ENCODE results near the gene TAS2R4.
A peak's percentile ranks its signal among the peaks of the same experiment; 100 is the strongest.
"Not testable (repeated sequence)": the region's sequence is repeated elsewhere in the genome, so short reads cannot be mapped to it uniquely, and the experiment has no call there.

TAS2R4 gene

DNA sequence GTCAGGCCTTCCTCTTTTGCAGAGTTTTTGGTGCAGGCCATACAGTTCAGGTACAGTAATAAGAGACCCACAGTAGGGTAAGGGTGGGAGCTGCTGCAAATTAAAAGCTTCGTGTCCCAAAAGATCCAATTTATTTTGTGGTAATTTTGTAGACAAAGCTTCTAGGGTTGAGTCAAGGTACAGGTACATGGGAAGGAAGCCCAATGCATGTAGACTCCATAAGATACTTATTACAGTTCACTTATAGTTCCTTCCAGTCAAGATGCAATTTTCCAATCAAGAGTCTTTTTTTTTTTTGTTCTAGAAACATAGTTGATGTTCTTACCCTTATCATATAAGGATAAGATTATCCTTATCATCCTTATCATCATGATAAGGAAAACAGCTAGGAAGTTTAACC is at the start of gene TAS2R4:
TSS of gene TAS2R4 (plus strand) at position 301 of the 400 bp plus-strand sequence. CDS start 1,815 bp downstream, outside the sequence.
- DNase-seq, result no peak

- DNase-seq, result no peak
These were observed 47.5 kb upstream of the TAS2R4 start for GRCh38 chr7:141729020-141729419.

DNA sequence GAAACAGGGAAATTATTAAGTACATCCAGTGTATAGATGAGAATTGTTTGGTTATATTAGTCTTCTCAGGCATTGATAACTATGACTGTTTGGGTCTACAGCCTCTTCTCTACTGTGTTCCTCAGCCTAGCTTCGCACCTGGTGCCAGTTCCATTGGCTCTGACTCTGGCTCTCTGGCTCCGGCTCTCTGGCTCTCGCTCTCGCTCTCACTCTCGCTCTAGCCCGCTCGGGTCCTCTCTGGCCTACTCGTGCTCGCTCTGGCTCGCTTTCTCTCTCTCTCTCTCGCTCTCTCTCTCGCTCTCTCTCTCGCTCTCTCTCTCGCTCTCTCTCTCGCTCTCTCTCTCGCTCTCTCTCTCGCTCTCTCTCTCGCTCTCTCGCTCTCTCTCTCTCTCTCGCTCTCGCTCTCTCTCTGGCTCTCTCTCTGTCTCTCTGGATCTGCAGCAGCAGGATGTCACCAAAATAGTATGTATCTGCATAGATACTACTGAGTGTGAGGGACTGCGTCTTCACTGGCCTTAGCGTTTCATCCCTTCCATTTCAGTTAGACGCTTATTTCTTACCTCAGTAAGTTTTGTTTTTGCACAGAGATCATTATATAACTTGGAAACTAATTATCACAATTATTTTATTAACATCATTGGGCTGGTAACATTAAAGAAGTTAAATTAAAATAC is 44.9 kb upstream of the TAS2R4 start:
- DNase-seq, result no peak

GRCh38 chr7:141737118-141737835 is 39.2 kb upstream of the TAS2R4 start:
- no peak for DNase-seq

- DNase-seq, result peak; percentile 97
These were observed 38.5 kb upstream of the TAS2R4 start, which contains the start of gene SSBP1 for GRCh38 chr7:141737836-141738591. Gene SSBP1, plus strand, starts transcription at chr7:141738358. Its CDS starts 809 bp downstream, at chr7:141739167.

GRCh38 chr7:141738592-141739013 is 37.9 kb upstream of the TAS2R4 start:
- DNase-seq, result no peak

GRCh38 chr7:141739250-141739649 is 37.2 kb upstream of the TAS2R4 start:
- no peak for DNase-seq

DNA sequence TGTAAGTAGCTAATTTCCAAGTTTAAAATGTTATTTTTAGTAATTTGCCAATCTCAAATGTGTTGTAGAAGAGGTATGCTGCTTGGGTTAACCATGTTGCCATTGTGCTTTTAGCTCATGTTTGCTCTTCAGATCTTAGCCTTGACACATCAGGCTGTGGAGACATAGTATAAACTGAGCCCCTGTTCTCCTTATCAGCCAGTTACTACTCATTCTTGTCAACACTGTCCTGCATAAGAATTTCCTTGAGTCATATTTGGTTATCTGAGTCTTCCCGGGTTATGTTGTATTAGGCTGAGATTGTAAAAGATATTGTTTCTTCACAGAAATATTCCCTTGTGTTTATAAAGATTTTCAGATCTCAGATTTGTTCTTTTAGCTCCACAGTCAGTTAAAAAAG is 34.2 kb upstream of the TAS2R4 start:
- no peak for DNase-seq

GRCh38 chr7:141744131-141744530 is 32.3 kb upstream of the TAS2R4 start:
- DNase-seq, result no peak

- DNase-seq, result no peak
These were observed 28.1 kb upstream of the TAS2R4 start for GRCh38 chr7:141748396-141748795.

- DNase-seq, result not testable (repeated sequence)
These were observed 24.6 kb upstream of the TAS2R4 start for GRCh38 chr7:141751904-141752303.

DNA sequence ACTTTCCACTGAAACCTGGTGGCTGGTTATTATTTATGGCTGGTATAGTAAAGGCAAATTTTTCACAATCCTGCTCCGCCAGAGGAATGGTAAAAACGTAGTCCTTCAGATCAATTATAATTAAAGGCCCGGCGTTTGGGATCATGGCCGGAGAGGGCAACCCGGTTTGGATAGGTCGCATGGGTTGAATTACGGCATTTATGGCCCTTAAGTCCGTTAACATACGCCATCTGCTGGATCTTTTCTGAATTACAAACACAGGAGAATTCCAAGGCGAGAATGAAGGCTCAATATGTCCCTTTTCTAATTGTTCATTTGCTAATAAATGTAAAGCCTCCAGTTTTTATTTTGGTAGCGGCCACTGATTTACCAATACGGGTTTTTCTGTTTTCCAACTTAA is 23.8 kb upstream of the TAS2R4 start:
- DNase-seq, result no peak

DNA sequence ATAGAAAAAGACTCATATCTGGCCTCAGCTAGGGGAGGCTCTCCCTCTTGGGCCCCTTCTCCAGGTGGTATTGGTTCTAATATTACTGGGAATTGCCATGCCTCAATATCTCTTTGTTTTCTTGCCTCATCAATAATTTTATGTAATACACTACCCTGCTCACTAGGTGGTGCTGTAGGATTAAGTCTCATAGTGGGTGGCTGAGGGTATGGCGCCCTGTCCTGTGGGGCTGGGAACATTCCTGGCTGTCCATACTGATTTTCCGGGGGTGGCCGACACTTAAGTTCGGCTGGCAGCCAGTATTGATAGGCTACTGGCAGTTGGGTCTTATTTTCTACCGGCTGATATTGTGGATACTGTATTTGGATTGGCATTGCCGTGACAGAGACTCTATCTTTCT is 21.5 kb upstream of the TAS2R4 start:
- DNase-seq, result peak; percentile 34

DNA sequence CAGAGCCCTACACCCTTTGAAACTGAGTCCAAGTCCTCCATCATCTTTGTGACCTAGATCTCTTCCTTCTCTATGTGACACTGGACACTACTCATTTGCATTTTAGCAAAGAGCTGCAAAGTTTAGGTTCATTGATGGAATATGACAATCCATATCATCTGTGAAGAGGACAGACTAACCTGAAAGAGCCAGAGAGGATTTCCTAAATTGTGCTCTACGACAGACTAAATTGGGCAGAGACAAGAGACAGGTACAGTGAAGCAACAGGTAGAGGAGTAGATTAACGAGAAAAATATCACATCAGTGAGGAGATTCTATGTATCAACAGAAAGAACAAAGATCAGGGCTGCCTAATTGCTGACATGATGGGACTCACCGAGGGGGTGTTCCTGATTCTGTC is 12.7 kb upstream of the TAS2R4 start, which contains the start of gene TAS2R3:
TSS of gene TAS2R3 (plus strand) at position 301 of the 400 bp plus-strand sequence. CDS start at position 363, 62 bp downstream.
- no peak for DNase-seq

DNA sequence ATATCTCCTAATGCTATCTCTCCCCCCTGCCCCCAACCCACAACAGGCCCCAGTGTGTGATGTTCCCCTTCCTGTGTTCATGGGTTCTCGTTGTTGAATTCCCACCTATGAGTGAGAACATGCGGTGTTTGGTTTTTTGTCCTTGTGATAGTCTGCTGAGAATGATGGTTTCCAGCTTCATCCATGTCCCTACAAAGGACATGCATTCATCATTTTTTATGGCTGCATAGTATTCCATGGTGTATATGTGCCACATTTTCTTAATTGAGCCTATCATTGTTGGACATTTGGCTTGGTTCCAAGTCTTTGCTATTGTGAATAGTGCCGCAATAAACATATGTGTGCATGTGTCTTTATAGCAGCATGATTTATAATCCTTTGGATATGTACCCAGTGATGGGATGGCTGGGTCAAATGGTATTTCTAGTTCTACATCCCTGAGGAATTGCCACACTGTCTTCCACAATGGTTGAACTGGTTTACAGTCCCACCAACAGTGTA is 6.3 kb upstream of the TAS2R4 start:
- not testable (repeated sequence) for DNase-seq

- peak; percentile 43 for DNase-seq
These were observed 9.5 kb downstream of the TAS2R4 start for GRCh38 chr7:141785706-141786552.

- no peak for DNase-seq
These were observed 11.8 kb downstream of the TAS2R4 start for GRCh38 chr7:141788296-141788695.

GRCh38 chr7:141789917-141790316 is 13.4 kb downstream of the TAS2R4 start, which contains the start of gene TAS2R5:
Gene TAS2R5, plus strand, starts transcription at chr7:141790217. Its CDS starts 145 bp downstream, at chr7:141790362.
- DNase-seq, result no peak

- DNase-seq, result no peak
These were observed 16.1 kb downstream of the TAS2R4 start for GRCh38 chr7:141792526-141792925.

- no peak for DNase-seq
These were observed 43.6 kb downstream of the TAS2R4 start for GRCh38 chr7:141820067-141820466.

- DNase-seq, result not testable (repeated sequence)
These were observed 46.0 kb downstream of the TAS2R4 start for GRCh38 chr7:141822432-141822831.
